ENCODE results near the gene METTL8.

Gene METTL8

DNA sequence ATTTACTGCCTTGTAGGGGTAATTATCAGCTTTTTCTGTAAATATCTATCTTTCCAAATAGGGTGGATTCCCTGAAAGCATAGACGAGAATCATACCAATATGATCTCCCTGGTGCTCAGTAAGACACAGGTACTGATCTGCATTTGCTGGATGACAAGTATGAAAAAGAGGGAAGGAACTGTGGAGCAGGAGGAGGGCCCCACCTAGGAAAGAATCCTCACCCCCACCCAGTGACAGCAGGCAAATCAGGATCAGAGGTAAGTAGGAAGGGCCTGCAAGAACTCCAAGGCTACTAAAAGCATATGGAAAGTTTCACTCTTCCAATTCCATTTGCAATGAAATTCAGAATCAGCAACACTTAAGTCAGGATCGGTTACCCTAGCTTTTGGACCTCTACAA, 42.3 kb downstream of the METTL8 start:
- no peak overlapping the region for H3K4me3 ChIP-seq (ENCODE audit: low read depth, low read length)
- in situ Hi-C loops (cut with HindIII; ENCODE audit: low sequenced_read_pairs): no loop called here
- DNase-seq (ENCODE audit: low read depth): no peak
- TF ChIP-seq, protein P1, sequence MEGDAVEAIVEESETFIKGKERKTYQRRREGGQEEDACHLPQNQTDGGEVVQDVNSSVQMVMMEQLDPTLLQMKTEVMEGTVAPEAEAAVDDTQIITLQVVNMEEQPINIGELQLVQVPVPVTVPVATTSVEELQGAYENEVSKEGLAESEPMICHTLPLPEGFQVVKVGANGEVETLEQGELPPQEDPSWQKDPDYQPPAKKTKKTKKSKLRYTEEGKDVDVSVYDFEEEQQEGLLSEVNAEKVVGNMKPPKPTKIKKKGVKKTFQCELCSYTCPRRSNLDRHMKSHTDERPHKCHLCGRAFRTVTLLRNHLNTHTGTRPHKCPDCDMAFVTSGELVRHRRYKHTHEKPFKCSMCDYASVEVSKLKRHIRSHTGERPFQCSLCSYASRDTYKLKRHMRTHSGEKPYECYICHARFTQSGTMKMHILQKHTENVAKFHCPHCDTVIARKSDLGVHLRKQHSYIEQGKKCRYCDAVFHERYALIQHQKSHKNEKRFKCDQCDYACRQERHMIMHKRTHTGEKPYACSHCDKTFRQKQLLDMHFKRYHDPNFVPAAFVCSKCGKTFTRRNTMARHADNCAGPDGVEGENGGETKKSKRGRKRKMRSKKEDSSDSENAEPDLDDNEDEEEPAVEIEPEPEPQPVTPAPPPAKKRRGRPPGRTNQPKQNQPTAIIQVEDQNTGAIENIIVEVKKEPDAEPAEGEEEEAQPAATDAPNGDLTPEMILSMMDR (IDR thresholded peaks at IDR 0.05; ENCODE audit: low read depth, low read length, missing control alignments): no peak

DNA sequence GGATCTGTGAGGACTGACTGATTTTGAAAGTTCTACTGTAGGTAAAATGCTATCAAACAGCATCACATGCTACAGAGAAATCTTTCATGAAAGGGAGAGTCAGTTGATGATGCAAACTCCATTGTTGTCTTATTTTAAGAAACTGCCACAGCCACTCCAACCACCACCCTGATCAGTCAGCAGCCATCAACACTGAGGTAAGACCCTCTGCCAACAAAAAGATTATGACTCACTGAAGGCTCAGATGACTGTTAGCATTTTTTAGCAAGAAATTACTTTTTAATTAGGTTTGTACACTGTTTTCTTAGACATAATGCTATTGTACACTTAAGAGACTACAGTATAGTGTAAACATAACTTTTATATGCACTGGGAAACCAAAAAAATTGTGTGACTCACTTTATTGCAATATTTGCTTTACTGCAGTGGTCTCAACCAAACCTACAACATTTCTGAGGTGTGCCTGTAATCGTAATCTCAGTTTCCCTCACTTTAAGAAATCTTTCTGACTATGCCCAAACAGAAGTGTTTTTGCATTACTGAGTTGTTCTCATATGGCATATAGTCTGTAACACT, 42.8 kb downstream of the METTL8 start:
- peak; percentile 65 for DNase-seq (ENCODE audit: low read depth)
- no peak overlapping the region for H3K4me3 ChIP-seq (ENCODE audit: low read depth, low read length)
- TF ChIP-seq, protein P1 (IDR thresholded peaks at IDR 0.05; ENCODE audit: low read depth, low read length, missing control alignments): no peak
- in situ Hi-C loops (cut with HindIII; ENCODE audit: low sequenced_read_pairs): no loop called here

DNA sequence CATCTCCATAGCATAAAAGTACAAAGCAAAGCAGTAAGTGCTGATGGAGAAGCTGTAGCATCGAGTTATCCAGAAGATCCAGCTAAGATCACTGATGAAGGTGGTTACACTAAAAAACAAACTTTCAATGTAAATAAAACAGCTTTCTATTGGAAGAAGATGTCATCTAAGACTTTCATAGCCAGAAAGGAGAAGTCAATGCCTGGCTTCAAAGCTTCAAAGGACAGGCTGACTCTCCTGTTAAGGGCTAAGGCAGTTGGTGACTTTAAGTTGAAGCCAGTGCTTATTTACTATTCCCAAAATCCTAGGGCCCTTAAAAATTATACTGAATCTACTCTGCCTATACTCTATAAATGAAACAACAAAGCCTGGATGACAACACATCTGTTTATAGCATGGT, 44.0 kb downstream of the METTL8 start:
- no peak for DNase-seq (ENCODE audit: low read depth)
- TF ChIP-seq, protein P1 (IDR thresholded peaks at IDR 0.05; ENCODE audit: low read depth, low read length, missing control alignments): no peak
- H3K4me3 ChIP-seq (ENCODE audit: low read depth, low read length): no peak overlapping the region
- in situ Hi-C loops (cut with HindIII; ENCODE audit: low sequenced_read_pairs): no loop called here

DNA sequence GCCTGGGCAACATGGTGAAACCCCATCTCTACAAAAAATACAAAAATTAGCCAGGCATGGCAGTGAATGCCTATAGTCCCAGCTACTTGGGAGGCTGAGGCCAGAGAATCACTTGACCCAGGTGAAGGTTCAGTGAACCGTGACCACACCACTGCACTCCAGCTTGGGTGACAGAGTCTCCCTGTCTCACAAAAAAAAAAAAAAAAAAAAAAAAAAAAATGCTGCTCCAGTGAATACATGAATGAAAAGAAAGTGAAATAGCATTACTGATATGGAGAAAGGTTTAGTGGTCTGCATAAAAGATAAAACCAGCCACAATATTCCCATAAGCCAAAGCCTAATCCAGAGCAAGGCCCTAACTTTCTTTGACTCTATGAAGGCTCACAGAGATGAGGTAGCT, 44.5 kb downstream of the METTL8 start:
- TF ChIP-seq, protein P1 (IDR thresholded peaks at IDR 0.05; ENCODE audit: low read depth, low read length, missing control alignments): no peak
- in situ Hi-C loops (cut with HindIII; ENCODE audit: low sequenced_read_pairs): no loop called here
- DNase-seq (ENCODE audit: low read depth): no peak
- no peak overlapping the region for H3K4me3 ChIP-seq (ENCODE audit: low read depth, low read length)

DNA sequence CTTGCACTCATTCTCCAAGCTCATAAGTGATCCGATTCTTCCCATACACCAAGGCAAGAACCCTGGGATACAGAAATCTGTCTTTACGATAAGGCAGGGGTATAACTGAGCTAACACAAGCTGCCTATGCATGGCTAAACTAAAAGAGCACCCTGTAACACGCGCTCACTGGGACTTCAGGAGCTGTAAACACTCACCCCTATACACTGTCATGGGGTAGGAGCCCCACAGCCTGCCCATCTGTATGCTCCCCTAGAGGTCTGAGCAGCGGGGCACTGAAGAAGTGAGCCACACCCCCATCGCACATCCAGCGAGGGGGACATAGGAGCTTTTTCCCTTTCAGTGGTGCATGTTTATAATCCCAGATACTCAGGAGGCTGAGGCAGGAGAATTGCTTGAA, 46.7 kb downstream of the METTL8 start:
- H3K4me3 ChIP-seq (ENCODE audit: low read depth, low read length): no peak overlapping the region
- TF ChIP-seq, protein P1 (IDR thresholded peaks at IDR 0.05; ENCODE audit: low read depth, low read length, missing control alignments): no peak
- no peak for DNase-seq (ENCODE audit: low read depth)
- in situ Hi-C loops (cut with HindIII; ENCODE audit: low sequenced_read_pairs): no loop called here

DNA sequence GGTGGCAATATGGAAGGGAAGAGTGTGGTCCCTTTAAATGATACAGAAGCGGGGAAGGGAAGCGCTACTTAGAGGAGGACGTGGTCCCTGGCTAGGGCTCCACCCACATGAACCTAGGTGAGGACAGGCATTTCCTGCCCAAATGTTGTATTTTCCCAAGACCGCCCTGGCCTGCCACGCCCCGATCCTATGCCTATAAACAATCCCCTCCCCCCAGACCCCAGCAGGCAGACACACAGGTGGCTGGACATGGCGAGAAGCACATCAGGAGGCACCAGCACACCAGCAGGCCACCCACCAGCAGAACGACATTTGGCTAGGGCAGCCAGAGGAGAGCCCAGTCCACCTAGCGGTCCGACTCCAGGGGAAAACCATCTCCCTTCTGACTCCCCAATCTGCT, 47.2 kb downstream of the METTL8 start:
- H3K4me3 ChIP-seq (ENCODE audit: low read depth, low read length): no peak overlapping the region
- no peak for DNase-seq (ENCODE audit: low read depth)
- TF ChIP-seq, protein P1 (IDR thresholded peaks at IDR 0.05; ENCODE audit: low read depth, low read length, missing control alignments): no peak
- in situ Hi-C loops (cut with HindIII; ENCODE audit: low sequenced_read_pairs): no loop called here
